ENCODE data around the gene PARD3.
"Not testable (repeated sequence)": the region's sequence is repeated elsewhere in the genome, so short reads cannot be mapped to it uniquely, and the experiment has no call there.

Gene PARD3

DNA sequence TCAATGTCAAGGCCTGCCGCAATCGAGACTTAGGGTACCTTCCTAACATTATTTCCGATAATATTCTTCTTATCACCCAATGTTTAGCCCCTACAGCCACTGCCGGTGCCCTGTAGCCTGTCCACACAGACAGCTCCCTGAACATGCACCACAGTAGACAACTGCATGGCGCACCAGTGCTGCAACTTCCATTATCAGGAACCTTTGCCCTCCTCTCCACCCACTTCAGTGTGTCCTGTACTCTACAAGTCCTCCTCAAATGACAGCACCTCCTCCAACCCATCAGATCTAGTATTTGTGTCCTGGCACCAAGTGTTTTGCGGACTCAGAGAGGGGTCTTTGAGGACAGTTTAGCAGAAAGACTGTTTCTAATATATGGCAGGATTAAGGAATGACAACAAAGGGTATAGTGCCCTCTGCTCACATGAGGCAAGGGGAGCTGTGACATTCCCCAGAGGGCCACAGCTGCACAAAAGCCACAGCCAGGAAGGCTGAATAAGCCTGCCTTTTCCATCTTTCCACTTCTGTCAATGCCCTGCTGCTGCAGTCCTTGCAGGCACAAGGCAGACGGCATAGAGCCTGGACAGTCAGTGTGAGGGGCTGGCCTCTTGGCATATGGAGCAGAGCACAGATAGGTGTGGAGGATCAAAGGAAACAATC lies 335.4 kb downstream of the PARD3 start:
- DNase-seq = no peak

DNA sequence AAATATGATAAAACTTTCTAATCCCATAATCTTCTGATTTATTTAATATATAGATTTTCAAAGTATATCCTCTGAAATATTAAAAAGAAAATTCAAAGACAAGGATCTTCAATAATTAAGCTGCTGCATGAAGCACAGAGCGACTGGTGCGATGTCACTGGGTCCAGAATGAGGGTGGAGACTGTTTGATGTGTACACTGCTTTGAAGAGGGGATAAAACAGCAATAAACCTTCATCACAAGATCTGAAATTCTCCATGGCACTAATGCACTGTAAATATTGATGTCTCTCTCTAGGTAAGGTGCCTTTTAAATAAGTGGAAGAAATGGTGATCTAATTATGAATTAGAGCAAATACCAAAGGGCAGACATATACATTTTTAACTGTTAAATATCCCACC lies 337.8 kb downstream of the PARD3 start:
- no peak for DNase-seq

DNA sequence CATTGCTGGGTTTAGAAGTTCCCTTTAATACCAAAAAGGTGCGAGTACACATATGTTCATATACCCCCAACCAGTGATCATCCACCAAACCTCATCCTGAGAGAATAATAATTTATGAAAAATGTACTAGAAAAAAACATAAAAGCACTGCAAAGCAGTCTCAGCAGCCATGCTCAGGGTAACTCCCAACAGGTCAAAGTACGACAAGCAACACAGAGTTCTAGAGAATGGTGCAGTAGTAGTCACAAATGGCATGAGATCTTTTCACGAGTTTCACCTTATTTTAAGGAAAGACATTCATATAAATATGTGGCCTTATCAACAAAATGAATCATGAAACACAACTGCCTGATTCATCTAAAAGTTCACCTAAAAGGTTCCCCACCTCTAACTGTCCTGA lies 338.5 kb downstream of the PARD3 start:
- DNase-seq = no peak

DNA sequence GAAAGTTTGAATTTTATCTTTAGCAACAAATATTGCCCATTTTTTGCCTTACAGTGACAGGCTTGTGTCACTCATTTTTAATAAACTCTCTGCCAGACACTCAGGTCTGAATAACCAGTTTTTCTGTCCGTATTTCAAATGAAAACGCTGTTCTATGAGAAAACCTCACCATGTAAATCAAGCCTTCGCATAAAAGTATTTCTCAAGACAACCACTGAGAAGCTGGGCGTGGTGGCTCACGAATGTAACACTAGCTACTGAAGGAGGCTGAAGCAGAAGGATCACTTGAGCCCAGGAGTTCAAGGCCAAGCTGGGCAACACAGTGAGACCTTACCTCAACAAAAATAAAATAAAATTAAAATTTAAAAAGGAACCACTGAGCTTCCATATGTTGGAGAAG lies 339.3 kb downstream of the PARD3 start:
- DNase-seq = no peak

DNA sequence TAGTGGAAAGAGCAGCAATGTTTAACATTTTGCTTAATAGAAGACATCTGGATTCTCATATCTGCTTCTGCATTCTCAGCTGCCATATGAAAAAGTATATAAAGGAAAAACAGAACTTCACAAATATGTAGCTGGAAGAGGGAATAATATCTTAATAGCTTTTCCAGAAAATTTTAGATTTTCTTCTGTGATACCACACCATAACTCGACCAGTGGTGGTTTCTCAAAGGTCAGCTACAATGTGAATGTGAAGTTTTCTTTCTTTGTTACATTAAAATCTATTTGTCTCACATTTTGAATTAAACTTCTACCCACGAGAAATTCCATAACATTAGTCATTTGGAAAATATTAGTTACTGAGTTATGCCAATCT lies 339.8 kb downstream of the PARD3 start:
- DNase-seq = no peak

DNA sequence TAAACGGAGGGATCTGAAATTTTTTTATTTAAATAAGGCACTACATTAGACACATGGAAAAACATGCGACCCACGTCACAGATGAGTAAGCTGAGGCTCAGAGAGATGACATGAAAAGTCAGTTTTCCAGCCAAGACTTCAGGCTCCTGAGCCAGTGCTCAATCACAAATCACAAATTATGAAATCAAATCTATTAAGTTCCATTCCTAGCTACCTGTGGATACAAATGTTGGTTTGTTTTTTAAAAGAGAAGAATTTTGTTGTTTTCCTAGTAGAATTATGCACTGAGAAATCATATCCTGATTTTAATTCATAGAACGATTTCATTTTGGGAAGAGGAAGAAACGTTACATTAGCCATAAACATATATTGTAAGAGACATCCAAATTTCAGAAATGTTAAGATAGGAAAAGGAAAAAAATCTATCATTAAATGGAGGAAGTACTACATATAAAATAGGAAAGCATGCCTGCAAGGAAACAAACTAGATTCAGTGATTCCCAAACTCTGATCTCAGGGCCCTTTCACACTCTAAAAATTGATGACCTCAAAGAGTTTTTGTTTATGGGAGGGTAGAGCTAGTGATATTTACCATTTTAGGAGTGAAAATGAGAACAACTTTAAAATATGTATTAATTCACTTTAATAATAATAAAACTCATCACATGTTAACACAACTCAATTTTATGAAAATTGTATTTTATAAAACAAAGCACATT lies 340.4 kb downstream of the PARD3 start:
- no peak for DNase-seq

DNA sequence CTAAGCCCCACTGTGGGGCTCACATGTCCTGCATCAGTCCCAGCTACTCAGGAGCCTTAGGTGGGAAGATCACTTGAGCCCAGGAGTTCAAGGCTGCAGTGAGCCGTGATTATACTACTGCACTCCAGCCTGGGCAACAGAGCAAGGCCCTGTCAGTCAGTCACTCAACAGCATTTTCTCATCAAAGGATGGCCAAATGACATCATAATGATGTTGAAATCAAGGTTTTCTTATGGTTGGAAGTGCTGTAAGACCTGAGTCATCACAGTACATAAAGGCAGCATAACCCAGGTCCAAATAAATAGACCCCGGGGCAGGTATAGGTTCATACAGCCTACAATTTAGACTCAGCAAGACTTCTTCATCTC lies 341.1 kb downstream of the PARD3 start:
- DNase-seq = no peak

DNA sequence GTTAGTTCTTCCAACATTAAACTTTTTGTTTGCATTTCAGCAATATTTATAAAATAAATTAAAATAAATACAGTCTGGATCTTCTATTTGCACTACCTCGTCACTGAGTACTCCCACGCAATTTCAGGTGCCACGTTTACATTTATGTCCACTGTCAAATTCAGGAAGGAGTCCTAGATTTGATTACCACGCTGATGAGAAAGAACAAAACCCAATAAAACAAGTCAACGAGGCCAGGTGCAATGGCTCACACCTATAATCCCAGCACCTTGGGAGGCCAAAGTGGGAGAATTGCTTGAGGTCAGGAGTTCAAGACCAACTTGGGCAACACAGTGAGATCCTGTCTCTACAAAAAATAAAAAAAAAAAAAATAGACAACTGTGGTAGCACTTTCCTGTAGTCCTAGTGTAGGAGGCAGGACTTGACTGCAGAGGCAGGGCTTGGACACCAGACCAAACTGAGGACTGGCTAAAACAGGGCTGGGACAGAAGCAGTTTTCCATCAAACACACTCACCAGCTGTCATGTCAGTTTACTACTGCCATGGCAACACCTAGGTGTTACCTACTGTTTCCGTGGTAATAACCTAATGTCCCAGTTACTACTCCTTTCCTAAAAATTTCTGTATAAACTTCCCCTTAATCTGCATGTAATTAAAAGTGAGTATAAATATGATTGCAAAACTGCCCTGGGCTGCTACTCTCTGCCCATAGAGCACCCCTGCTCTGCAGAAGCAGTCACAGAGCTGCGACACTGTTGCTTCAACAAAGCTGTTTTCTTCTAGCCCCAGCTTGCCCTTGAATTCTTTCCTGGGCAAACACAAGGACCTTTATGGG lies 341.7 kb downstream of the PARD3 start:
- DNase-seq = no peak

DNA sequence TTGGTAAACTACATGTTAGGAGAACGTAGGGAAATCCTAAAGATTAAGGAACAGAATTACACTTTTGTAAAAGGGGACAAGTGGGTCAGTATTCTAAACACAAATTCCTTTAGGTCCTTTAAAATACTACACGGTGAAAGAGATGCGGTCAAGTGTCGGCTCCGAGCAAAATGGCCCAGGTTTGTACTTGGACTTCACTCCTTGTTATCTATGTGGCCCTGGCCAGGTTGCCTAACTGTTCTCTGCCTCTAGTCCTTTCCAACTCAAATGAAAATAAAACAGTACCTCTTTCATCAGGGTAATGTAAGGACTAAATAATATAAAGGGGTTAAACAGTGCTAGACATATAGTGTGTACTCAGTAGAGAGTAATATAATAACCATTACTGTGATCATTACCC lies 344.8 kb downstream of the PARD3 start:
- no peak for DNase-seq

DNA sequence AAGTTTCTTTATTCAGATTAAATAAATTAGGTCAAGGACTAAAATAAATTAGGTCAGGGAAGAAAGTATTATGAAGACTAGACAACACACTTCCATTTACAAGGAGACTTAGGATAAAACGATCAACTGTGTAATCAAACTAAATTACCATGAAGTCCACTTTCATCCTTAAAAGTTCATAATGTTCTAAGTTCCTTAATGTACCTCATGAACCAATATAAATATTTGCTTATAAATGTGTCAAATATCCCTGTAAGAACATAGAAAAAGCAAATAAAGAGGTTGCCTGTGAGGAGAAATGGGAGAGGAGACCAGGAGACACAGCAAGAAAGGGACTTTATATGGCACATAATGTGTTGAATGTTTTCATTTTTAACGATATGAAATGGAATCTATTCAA lies 345.6 kb downstream of the PARD3 start:
- DNase-seq = no peak

DNA sequence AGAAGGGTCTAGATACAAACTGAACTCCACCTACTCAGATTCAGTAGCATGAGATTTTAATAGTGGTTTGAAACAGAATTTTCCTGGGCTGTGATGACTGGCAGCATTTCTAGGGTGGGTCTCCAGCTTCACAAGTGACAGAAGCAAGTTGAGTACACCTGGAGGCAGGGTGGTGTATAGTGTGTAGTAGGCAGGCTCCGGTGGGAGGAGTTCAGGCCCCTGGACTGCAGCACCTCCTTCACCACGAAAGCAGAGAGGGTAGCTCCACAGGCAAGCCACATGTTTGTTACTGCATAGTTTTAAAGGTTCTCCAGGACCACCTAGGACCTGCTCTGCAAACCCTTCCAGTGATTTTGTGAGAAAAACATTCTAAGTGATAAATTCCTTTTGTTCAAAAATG lies 347.2 kb downstream of the PARD3 start:
- no peak for DNase-seq

DNA sequence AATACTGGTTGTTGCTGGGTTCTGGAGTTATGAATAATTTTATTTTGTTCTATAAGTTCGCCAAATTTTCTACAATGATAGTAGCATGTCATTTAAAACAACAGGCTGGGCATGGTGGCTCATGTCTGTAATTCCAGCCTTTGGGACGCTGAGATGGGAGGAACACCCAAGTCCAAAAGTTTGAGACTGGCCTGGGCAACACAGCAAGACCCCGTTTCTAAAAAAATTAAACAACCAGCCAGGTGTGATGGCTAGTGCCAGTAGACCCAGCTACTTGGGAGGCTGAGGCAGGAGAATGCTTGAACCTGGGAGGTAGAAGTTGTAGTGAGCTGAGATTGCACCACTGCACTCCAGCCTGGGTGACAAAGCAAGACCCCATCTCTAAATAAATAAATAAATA lies 347.7 kb downstream of the PARD3 start:
- no peak for DNase-seq

DNA sequence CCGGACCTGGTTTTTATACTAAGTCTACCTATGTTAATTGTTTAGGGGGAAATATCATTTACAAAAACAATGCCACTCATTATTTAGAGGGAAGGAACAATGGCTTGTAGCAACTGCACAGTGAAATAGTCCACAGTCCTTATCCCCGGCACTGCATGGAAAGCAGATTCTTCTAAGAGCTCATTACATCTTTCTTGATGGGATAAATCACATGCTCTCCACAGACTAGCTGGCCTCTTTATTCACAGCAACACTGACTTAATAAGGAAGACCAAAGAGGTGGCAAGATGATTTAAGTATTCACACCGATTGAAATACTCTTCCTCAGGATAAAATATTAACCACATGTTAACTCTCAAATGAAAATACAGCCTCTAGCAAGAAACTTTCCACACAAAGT lies 349.4 kb downstream of the PARD3 start:
- DNase-seq = no peak

DNA sequence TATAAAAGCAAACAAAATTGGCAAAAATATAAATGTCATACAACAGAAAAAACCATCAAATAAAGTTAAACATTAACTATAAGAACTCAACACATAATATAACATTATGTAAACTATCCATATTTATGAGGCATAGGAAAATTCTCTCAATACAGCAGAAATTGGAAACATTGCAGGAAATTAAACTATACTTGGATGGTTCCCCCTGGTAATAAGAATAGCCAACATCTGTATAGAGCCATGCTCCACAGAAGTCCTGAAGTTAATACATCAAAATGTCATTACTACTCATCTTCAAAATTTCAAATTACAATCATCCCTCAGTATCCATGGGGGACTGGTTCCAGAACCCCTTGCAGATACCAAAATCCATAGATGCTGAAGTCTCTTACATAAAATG lies 350.5 kb downstream of the PARD3 start:
- DNase-seq = no peak

DNA sequence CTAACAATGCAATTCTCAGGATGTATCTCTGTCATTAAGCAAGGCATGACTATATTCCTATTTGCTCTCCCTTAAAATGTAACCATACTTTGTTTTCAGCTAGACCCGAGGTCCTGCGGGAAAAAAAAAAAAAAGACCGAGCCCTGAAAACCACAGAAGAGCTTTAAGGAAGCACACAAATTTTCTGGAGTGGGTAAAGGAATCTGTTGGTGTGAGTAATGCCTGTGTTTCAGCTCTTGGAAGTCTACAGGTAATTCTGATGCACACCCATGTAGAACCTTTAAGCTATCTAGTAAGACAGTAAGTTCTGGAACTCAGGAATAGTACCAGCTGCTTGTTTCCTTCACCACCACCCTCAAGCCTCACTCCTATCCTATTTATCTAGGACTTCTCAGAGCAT lies 351.1 kb downstream of the PARD3 start:
- no peak for DNase-seq

DNA sequence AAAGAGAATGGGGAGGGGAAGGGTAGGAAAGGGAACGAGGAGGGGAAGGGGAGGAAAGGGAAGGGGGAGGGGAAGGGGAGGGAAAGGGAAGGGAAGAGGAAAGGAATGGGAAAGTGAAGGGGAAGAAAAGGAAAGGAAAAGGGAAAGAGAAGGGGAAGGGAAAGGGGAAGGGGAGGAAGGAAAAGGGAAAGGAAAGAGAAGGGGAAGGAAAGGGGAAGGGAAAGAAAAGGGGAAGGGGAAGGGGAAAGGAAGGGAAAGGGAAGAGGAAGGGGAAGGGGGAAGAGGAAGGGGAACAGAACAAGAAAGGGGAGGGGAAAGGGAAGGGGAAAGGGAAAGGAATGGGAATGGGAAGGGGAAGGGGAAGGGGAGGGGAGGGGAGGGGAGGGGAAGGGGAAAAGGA lies 352.1 kb downstream of the PARD3 start:
- DNase-seq = no peak

DNA sequence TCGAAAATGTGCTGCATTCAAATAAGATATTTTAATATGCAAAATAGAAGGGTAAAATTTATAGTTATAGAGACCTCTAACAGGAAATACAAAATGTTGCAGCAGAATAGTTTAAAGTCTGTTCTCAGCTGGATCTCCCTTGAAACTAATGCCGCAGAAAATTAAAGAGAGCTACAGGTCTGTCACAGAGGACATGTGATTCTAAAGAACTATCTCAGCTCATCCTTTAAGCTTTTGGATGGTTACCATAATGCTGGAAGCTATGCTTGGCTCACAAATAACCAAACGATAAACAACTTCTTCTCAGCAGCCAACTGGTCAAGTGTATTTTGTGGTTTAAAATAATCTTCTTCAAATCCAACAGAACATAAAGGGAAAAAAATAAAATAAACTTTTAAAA lies 353.0 kb downstream of the PARD3 start:
- DNase-seq = no peak

DNA sequence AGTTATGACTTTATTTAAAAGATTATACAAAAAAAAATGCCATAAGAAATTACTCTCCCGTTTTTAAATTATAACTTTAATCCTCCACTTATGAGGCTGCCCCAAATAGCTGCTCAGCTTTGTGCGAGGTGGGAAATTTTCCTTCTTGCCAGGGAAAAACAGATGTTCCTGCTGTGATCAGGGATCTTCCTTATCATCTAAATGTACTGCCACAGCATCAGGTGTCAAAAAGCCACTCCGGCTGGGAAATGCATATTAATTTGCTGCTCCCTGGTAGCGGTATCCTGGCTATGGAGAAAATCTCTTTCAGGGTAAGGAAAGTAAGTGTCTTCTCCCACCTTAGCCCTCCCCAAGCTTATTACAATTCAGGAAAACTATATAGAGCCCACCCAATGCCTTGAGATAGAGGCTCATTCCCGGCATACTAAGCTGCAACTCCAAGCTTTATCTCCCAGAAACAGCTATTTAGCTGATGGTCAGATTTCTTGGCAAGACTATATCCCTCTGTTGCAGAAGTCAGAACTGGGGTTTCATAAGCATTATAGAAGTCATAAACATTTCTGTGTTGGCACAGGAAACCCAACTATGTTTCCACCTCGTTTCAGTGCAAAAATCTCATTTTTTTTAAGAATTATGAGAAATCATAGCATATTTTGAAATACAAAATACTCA lies 360.4 kb downstream of the PARD3 start:
- no peak for DNase-seq

DNA sequence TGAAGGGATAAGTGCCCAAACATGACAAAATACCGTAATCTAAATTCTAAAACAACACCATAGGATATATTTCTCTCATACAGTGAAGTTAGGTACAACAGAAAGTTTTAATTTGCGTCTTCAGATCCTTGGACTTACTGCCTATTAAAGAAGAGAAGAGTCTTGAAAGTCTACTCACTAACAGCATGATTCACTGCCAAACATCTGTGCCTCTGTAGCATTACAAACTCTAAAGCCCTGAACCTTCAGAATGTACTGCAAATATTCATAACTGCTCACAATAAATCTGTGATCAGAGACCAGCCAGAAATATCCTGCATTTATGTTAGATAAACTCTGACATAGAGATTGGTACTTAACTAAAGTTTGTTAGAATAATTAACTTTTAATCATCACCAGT lies 365.3 kb downstream of the PARD3 start:
- no peak for DNase-seq

DNA sequence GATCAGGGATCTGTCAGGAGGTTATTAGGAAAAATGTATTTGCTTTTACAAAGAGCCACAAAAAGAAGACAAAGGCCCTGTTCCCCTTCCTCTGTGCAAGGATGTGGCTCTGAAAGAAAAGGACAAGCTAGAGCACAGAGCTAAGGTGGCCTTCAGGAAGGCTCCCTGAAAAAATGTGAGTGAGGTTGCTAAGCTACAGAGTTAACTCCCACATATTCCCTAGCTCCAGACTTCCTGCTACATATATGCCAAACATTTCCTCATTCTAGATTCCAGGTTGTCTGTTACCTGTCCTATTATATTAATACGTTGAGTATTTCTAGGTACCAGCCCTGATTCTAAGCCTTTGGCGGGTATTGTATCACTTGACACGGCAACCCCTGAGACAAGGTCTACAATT lies 369.0 kb downstream of the PARD3 start:
- DNase-seq = no peak

DNA sequence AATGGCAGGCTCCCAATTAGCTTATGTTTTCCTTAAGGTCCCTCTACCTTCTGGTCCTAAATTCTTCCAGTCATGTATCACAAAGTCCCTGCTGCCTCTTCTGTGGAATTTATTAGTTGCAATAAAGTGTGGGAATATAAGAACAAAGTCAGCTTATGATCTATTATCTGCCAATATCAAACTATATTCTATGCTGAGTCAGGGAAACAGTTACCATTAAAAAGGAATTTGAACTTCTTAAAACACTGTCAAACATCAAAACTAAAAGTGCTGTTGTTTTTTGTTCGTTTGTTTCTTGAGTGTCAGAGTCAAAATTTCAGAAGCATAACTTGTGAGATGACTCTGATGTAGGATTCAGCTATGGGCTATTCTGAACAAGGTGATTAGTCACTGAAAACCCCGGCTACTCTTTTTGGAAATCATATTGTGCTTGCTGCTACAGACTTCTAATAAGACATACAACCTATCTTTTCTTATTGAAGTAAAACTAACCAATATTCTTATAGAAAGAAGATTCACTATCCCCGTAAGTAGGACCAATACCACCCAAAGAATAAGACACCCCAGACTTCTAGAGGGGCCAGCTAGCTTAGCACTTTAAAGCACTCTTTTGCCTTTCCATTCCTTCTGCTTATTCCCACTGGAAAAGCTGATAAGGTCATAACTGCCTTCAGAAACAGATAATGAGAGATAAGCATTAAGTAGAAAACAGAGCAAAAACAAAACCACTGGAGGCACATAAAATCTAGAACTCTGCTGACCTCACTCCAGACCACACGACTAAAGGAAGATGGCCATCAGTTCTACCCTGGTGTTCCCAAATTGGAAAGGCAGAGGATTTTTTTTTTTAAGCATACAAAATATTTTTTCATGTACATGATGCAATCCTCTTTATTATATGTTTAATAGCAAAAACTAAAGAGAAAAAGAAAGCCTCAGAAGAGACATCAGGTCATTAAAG lies 370.6 kb downstream of the PARD3 start:
- DNase-seq = no peak

DNA sequence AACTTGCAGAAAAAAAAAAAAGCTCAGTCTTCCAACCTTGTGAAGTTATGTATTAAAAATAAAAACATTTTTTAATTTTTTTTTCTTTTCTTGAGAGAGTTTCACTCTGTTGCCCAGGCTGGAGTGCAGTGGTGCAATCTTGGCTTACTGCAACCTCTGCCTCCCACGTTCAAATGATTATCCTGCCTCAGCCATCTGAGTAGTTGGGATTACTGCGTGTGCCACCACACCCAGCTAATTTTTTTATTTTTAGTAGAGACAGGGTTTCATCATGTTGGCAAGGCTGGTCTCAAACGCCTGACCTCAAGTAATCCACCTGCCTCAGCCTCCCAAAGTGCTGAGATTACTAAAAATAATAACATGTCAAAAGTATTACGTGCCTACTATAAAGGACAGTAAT lies 375.7 kb downstream of the PARD3 start:
- DNase-seq = not testable (repeated sequence)

Data from stimulated activated CD4-positive, alpha-beta T cell treated with anti-CD3 and anti-CD28 coated beads, Interleukin-12 subunit alpha, Interleukin-12 subunit beta, amount 100 ng/mL, for 4 hours (primary cell).